Motor neuron (in vitro differentiated cells): ENCODE data around the gene CAMSAP3. TPM values are rescaled to one million over a fixed set of nuclear protein-coding genes. Genes with fewer than 3 reads are reported as not detected.

Source experiments
- ATAC-seq, 8 experiments: fragments of 200-7000 bp; cut with Tn5 transposase; replicated peaks in 6 of 8; 2 replicates each; pipeline ENCODE4 v1.8.0; 2021; ENCODE audit warnings: mild to moderate bottlenecking in 8 of 8, moderate library complexity in 8 of 8
- H3K27ac ChIP-seq, 2 donors: fragments of 250-450 bp; sonication (Bioruptor Pico); 2 replicates each; pipeline ENCODE4 v1.9.0; 2021; ENCODE audit warnings: antibody characterized with exemption in 2 of 2, mild to moderate bottlenecking in 2 of 2, moderate library complexity in 1 of 2
- H3K4me1 ChIP-seq, 2 donors: fragments of 250-450 bp; sonication (Bioruptor Pico); replicated peaks in 1 of 2; 2 replicates each; pipeline ENCODE4 v1.6.1; 2021; ENCODE audit warnings: antibody characterized with exemption in 2 of 2, mild to moderate bottlenecking in 2 of 2, moderate library complexity in 1 of 2
- H3K4me3 ChIP-seq, 5 donors: fragments of 250-450 bp; sonication (Bioruptor Pico); 2 replicates each; pipeline ENCODE4 v1.9.0; 2021; ENCODE audit warnings: antibody characterized with exemption in 5 of 5, mild to moderate bottlenecking in 5 of 5, moderate library complexity in 4 of 5
- WGBS, 10 experiments: fragments of 450-650 bp; shearing (Covaris generic); methylation state at CpG; one replicate each; pipeline ENCODE4 v1.0.0; 2022; 5-methylcytosine and 5-hydroxymethylcytosine counted together
- in situ Hi-C, 9 experiments: fragments of 400-800 bp; cut with MboI; loops; one replicate each; pipeline ENCODE4 v1.15.0; 2021; ENCODE audit warnings: low sequenced_read_pairs in 9 of 9, low pct_unique_long_range_greater_than_20kb in 2 of 9; ENCODE audit not compliant: unreplicated experiment in 9 of 9
- total RNA-seq, 8 experiments: library from RNA; unstranded; fragments of 300-600 nt; gene quantifications; 2 replicates each; pipeline versions ENCODE4 v1.2.3 to v1.2.4, GENCODE V29; 2022

CAMSAP3 gene
- total RNA-seq, 8 experiments from 2014 or later, result 0.46 to 7.9 (median 4.3) TPM

GRCh38 chr19:7589822-7590221 is 5.8 kb upstream of the CAMSAP3 start:
- ATAC-seq, result no peak
- Histone ChIP-seq H3K4me1 (no peaks in the 10 kb centered on the region), H3K4me3 (no peak overlapping the region), H3K27ac (no peak overlapping the region)
- in situ Hi-C loops, result loop anchor here in 2 of 9 experiments (25.0 kb wide), 2 partner anchors 197 to 222 kb away; no protein-coding TSS in a partner anchor
- 17 to 100% (median 75%) methylated on average over 1 to 7 of the region's 7 CpGs; no CpG with 5 or more reads in 3 of the 10 experiments for WGBS, 10 experiments

DNA sequence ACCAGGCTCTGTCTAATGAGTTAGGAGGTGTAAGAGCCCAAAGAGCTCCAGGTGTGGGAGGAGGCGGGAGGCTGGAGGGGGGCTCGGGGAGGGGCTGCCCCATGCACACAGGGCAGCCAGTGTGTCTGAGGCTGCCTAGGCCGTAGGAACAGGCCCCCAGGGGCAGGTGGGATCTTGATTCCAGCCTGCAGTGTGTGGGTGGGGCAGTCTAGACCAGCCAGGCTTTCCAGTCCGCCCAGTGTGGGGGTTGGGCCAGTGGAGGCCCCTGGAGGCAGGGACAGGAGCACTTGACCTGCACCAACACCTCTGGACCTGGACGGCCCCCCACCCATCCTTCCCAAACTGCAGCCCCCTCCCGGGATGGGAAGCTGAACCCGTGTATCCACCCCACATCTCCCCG is 5.4 kb upstream of the CAMSAP3 start:
- in situ Hi-C loops, result loop anchor here in 2 of 9 experiments (25.0 kb wide), 2 partner anchors 197 to 222 kb away; no protein-coding TSS in a partner anchor
- 61% methylated on average over 2 of the region's 8 CpGs; no CpG with 5 or more reads in 9 of the 10 experiments for WGBS, 10 experiments
- Histone ChIP-seq H3K4me1 (no peaks in the 10 kb centered on the region), H3K27ac (no peak overlapping the region), H3K4me3 (no peak overlapping the region)
- ATAC-seq, result peak in 3 of 8 experiments; percentile 22 to 64 (median 61)

DNA sequence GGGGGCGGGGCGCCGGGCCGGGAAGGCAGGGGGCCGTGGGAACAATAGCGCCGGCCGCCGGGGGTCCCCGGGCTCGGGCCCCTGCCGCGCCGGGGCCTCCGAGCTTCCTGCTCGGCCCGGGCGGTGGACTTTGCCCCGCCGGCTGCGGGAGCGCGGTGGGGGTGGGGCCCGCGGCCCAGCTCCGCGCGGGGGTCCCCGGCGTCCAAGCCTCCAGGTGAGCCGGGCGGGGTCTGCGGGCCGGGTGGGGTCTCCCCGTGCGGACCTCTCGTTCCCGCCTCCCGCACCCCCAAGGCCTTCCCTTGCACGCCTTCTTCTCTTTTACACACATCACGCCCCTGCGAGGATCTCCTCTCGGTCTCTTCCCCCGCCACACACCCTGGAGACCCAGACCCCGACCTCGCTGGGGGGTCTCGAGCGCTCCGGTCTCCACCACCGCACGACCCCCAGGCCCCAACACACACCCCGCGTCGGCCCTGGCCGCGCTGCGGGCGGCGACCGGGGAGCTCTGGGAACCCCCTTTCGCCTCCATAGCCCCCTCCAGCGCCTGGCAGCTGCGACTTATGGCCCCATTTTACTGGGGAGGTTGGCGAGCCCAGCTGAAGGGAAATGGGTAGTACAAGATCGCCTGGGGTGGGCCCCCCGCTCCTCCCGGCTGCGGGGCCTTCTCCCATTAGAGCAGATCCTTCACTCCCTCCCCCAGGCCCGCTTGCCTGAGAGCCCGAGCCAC is 711 bp downstream of the CAMSAP3 start:
- Histone ChIP-seq H3K4me3 (peak overlapping the region; percentile 41 to 66 (median 50)), H3K27ac (no peak overlapping the region), H3K4me1 (peaks cover 0 to 8% of the 10 kb centered on the region in 2 donors)
- 0 to 17% (median 7%) methylated on average over 2 to 4 of the region's 70 CpGs; no CpG with 5 or more reads in 7 of the 10 experiments for whole genome bisulfite sequencing, 10 experiments
- in situ Hi-C loops, result loop anchor here in 2 of 9 experiments (25.0 kb wide), 2 partner anchors 191 to 216 kb away; no protein-coding TSS in a partner anchor
- peak in 3 of 8 experiments; percentile 2 to 5 (median 3) for ATAC-seq

- in situ Hi-C loops, result loop anchor here in 2 of 9 experiments (25.0 kb wide), 2 partner anchors 190 to 215 kb away; no protein-coding TSS in a partner anchor
- 0 to 100% (median 61%) methylated on average over 1 to 7 of the region's 9 CpGs; no CpG with 5 or more reads in 2 of the 10 experiments for WGBS, 10 experiments
- no peak for ATAC-seq
- Histone ChIP-seq H3K27ac (no peak overlapping the region), H3K4me3 (no peak overlapping the region), H3K4me1 (peaks cover 0 to 8% of the 10 kb centered on the region in 2 donors)
Observed at GRCh38 chr19:7597689-7598088, 2.0 kb downstream of the CAMSAP3 start.

- no peak for ATAC-seq
- in situ Hi-C loops, result loop anchor here in 2 of 9 experiments (25.0 kb wide), 2 partner anchors 189 to 214 kb away; no protein-coding TSS in a partner anchor
- Histone ChIP-seq H3K4me3 (no peak overlapping the region), H3K27ac (no peak overlapping the region), H3K4me1 (peaks cover 0 to 8% of the 10 kb centered on the region in 2 donors)
- 40 to 81% (median 53%) methylated on average over 1 to 5 of the region's 6 CpGs; no CpG with 5 or more reads in 5 of the 10 experiments for WGBS, 10 experiments
Observed at GRCh38 chr19:7598180-7598579, 2.5 kb downstream of the CAMSAP3 start.

DNA sequence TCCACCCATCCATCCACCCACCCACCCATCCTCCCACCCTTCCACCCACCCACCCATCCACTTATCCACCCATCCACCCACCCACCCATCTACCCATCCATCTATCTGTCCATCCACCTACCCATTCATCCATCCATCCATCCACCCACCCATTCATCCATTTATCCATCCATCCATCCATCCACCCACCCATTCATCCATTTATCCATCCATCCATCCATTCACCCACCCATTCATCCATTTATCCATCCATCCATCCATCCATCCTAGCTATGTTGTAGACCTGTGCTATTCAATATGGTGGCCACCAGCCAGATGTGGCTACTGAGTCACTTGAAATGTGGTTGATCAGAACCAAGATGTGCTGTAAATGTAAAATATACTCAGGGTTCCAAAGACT is 5.1 kb downstream of the CAMSAP3 start:
- no peak overlapping the region for H3K4me3 ChIP-seq
- no peak for ATAC-seq
- in situ Hi-C loops, result no loop called here
- no peak overlapping the region for H3K27ac ChIP-seq
- peaks cover 0 to 8% of the 10 kb centered on the region in 2 donors for H3K4me1 ChIP-seq

DNA sequence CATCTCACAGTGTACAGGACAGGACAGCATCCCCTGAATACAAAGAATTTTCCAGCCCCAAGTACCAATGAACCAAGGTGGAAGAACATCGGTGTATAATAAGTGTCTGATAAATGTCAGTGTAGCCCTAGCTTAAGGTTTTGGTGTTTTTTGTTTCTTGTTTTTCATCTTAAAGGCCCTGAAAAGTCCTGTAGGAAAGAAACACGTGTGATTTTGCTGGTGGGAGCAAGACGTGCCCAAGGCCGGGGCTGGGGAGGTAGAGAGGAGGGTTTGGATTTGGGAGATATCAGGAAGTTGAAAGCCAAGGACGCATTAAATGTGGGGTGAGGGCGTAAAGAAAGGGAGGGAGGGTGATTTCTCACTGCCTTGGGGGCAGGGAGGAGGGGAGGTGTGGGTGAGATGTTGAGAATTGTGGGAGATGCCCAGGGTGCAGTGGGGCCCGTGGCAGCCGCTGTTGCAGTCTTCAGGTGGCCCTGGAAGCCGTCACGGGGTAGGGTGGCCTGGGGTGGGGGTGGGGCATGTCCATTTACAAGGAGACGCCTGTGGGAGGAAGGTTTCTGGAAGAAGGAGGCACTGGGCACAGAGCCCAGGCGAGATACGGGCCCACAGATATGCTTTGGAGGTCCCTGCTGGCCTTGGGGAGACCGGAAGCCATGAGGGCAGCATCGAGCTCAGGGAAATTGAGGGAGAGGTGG is 6.7 kb downstream of the CAMSAP3 start:
- Histone ChIP-seq H3K27ac (no peak overlapping the region), H3K4me3 (no peak overlapping the region), H3K4me1 (no peaks in the 10 kb centered on the region)
- in situ Hi-C loops, result no loop called here
- peak in 1 of 8 experiments; percentile 30 for ATAC-seq
- 17 to 100% (median 64%) methylated on average over 1 to 4 of the region's 15 CpGs; no CpG with 5 or more reads in 4 of the 10 experiments for WGBS, 10 experiments

- in situ Hi-C loops, result no loop called here
- 39 to 100% (median 83%) methylated on average over 1 to 7 of the region's 11 CpGs for WGBS, 10 experiments
- no peak overlapping the region for H3K4me3 ChIP-seq
- no peak for ATAC-seq
- H3K27ac ChIP-seq, result no peak overlapping the region
- no peaks in the 10 kb centered on the region for H3K4me1 ChIP-seq
Observed at GRCh38 chr19:7602935-7603497, 7.4 kb downstream of the CAMSAP3 start.

DNA sequence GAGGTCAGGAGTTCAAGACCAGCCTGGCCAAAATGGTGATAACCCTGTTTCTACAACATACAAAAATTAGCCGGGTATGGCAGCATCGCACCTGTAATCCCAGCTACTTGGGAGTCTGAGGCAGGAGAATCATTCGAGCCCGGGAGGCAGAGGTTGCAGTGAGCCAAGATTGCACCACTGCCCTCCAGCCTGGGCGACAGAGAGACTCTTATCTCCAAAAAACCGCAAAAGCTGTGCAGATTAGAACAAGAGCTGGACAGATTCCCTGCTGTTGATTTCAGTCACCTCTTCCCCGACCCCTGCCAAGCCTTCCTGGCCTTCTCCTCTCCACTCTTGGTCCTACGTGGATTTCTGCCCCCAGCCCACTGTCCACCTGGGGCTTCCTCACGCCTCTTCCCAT is 8.3 kb downstream of the CAMSAP3 start:
- WGBS, 10 experiments, result 66 to 85% (median 77%) methylated on average over 1 to 6 of the region's 9 CpGs; no CpG with 5 or more reads in 4 of the 10 experiments
- no peak overlapping the region for H3K4me3 ChIP-seq
- no peaks in the 10 kb centered on the region for H3K4me1 ChIP-seq
- in situ Hi-C loops, result no loop called here
- no peak for ATAC-seq
- no peak overlapping the region for H3K27ac ChIP-seq

DNA sequence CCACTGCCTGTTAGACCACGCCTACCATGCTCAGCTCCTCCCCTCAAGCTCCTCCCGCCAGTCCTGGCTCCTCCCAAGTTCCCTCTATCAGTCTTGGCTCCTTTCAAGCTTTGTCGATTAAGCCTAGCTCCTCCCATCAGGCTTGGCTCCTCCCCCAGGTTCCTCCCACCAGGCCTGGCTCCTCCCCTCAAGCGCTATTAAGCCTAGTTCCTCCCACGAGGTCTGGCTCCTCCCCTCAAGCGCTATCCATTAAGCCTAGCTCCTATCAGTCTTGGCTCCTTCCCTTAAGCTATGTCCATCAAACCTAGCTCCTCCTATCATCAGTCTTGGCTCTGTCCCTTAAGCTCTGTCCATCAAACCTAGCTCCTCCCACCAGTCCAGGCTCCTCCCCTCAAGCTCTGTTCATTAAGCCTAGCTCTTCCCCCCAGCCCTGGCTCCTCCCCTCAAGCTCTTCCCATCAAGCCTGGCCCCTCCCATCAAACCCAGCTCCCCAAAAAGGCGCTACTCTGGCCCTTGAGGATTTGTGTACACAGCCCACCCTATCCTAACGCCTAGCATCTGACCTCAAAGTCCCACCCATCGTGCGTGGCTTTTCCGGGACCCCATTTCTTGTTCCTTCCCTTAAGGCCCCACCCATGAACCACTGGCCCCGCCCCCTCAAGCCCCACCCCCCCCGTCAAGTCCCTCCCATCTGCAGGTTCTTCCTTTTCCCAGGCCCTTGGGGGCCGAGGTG is 10.0 kb downstream of the CAMSAP3 start:
- ATAC-seq, result peak in 6 of 8 experiments; percentile 27 to 87 (median 66)
- 10 to 91% (median 33%) methylated on average over 1 to 5 of the region's 14 CpGs; no CpG with 5 or more reads in 7 of the 10 experiments for WGBS, 10 experiments

DNA sequence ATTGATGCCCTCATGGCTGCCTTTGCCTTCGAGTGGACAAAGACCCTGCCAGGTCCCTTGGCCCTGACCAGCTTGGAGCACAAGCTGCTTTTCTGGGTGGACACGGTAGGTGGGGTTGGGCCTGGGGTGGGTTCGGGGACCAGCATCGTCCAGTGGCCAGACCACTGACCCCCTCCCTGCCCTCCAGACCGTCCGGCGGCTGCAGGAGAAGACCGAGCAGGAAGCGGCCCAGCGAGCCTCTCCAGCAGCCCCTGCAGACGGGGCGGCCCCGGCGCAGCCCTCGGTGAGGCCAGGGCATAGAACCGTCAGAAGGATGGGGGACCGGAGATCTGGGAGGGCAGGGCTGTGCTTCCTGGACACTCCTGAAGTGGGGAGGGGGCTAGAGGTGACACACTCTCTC is 10.6 kb downstream of the CAMSAP3 start:
- WGBS, 10 experiments, result no CpG with 5 or more reads among the region's 17 CpGs
- no peak for ATAC-seq
- Histone ChIP-seq H3K27ac (no peak overlapping the region), H3K4me3 (no peak overlapping the region), H3K4me1 (no peaks in the 10 kb centered on the region)
- in situ Hi-C loops, result no loop called here

More for the DNA sequence above, 10.0 kb downstream of the CAMSAP3 start:
- Histone ChIP-seq H3K4me1 (no peaks in the 10 kb centered on the region), H3K27ac (no peak overlapping the region), H3K4me3 (no peak overlapping the region)
- in situ Hi-C loops, result no loop called here

DNA sequence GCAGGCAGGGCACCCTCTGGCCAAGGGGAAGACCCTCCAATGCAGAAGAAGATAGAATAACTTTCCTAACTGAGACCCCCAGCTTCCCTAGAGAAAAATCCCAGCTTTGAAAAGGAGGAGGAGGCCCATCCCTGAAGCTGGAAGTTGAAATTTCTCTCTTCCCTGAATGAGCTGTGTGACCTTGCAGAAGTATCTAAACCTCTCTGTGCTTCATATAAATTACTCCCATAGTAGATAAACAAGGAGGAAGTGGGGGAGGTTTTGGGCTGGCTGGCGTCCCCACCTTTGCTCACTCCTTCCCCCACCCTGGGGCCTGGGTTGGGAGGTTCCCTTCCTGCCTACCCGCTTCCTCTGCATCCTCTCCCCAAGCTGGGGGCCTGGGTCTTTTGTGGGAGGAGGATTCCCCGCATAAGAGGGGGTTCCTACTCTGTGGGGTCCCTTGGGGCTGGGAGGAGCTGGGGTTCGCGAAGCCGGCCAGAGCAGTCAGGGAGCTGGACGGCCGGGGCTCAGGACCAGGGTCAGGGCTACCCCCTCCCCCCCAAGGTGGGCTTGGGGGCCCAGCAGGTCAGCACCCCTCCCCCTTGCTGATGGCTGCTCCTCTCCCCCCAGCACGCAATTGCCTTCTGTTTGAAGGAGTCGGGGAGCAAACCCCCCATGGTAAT is 11.7 kb downstream of the CAMSAP3 start:
- no peak overlapping the region for H3K4me3 ChIP-seq
- ATAC-seq, result no peak
- 60 to 88% (median 80%) methylated on average over 1 to 2 of the region's 10 CpGs; no CpG with 5 or more reads in 7 of the 10 experiments for WGBS, 10 experiments
- in situ Hi-C loops, result no loop called here
- no peak overlapping the region for H3K27ac ChIP-seq
- H3K4me1 ChIP-seq, result no peaks in the 10 kb centered on the region
